CD14-positive monocyte (primary cell): Measurements from ENCODE around the gene ACVR2B. TPM values are rescaled to one million over a fixed set of nuclear protein-coding genes. Genes with fewer than 3 reads are reported as not detected.

ENCODE experiments used
- DNase-seq, 3 donors: peaks; one replicate each; pipeline ENCODE4 v3.0.0-alpha.2; 2011 to 2022
- H2AFZ ChIP-seq: 2 replicates; pipeline ENCODE4 v1.6.0; 2012; ENCODE audit warnings: mild to moderate bottlenecking, low read depth, low read length, inconsistent platforms; ENCODE audit not compliant: insufficient read depth, poor library complexity, severe bottlenecking
- H3K27ac ChIP-seq, 2 donors: 1 replicate in 1 of 2; 2 replicates in 1 of 2; pipeline ENCODE4 v1.5.1; 2012 to 2013; ENCODE audit warnings: low read length in 2 of 2, control low read depth in 1 of 2, inconsistent platforms in 1 of 2, low read depth in 1 of 2, mild to moderate bottlenecking in 1 of 2
- H3K27me3 ChIP-seq, 2 donors: one replicate each; pipeline versions ENCODE4 v1.6.0 to v1.6.1; 2011 to 2013; ENCODE audit warnings: low read length in 2 of 2; ENCODE audit not compliant: control insufficient read depth in 2 of 2, insufficient read depth in 2 of 2
- H3K36me3 ChIP-seq, 2 donors: replicated peaks in 1 of 2; 1 replicate in 1 of 2; 2 replicates in 1 of 2; pipeline versions ENCODE4 v1.5.1 to v1.6.1; 2012 to 2013; ENCODE audit warnings: low read length in 2 of 2, control low read depth in 1 of 2, inconsistent platforms in 1 of 2, mild to moderate bottlenecking in 1 of 2; ENCODE audit not compliant: insufficient read depth in 2 of 2, control insufficient read depth in 1 of 2
- H3K4me1 ChIP-seq, 2 donors: 1 replicate in 1 of 2; 2 replicates in 1 of 2; pipeline versions ENCODE4 v1.5.1 to v1.6.1; 2012 to 2013; ENCODE audit warnings: low read length in 2 of 2, control low read depth in 1 of 2, inconsistent platforms in 1 of 2, mild to moderate bottlenecking in 1 of 2, moderate library complexity in 1 of 2; ENCODE audit not compliant: insufficient read depth in 2 of 2, control insufficient read depth in 1 of 2
- H3K4me2 ChIP-seq: replicated peaks from 2 replicates; pipeline ENCODE3; 2012; ENCODE audit warnings: low read length, moderate library complexity, mild to moderate bottlenecking; ENCODE audit not compliant: poor library complexity, severe bottlenecking; ENCODE audit errors: extremely low read depth
- H3K4me3 ChIP-seq, 3 experiments: fragments of 200-600 bp in 1 of 3; sonication (generic) in 1 of 3; replicated peaks in 1 of 3; 1 replicate in 2 of 3; 2 replicates in 1 of 3; pipeline ENCODE4 v1.5.1; 2011 to 2013; ENCODE audit warnings: low read length in 3 of 3, mild to moderate bottlenecking in 3 of 3, control low read depth in 2 of 3, low read depth in 2 of 3, inconsistent platforms in 1 of 3, moderate library complexity in 1 of 3
- H3K79me2 ChIP-seq: 2 replicates; pipeline ENCODE4 v1.6.0; 2012; ENCODE audit warnings: mild to moderate bottlenecking, control low read depth, inconsistent platforms, low read length, moderate library complexity; ENCODE audit not compliant: insufficient read depth
- H3K9ac ChIP-seq: 2 replicates; pipeline ENCODE4 v1.6.0; 2017; ENCODE audit warnings: low read length, mild to moderate bottlenecking; ENCODE audit not compliant: insufficient read depth, poor library complexity, severe bottlenecking
- H3K9me3 ChIP-seq, 2 donors: replicated peaks in 1 of 2; 1 replicate in 1 of 2; 2 replicates in 1 of 2; pipeline versions ENCODE4 v1.5.1 to v1.6.1; 2012 to 2013; ENCODE audit warnings: low read length in 2 of 2, control low read depth in 1 of 2; ENCODE audit not compliant: control insufficient read depth in 1 of 2, insufficient read depth in 1 of 2
- H4K20me1 ChIP-seq: 2 replicates; pipeline ENCODE4 v1.6.0; 2012; ENCODE audit warnings: mild to moderate bottlenecking, low read length, control low read depth, moderate library complexity; ENCODE audit not compliant: insufficient read depth
- H3K27ac Mint-ChIP-seq, 7 donors: one replicate each; pipeline ENCODE4 v1.8.0; 2020; ENCODE audit warnings: mild to moderate bottlenecking in 7 of 7, mixed read lengths in 7 of 7, moderate library complexity in 6 of 7, inconsistent platforms in 2 of 7
- H3K27me3 Mint-ChIP-seq, 3 donors: one replicate each; pipeline ENCODE4 v1.8.0; 2021 to 2022; ENCODE audit warnings: low read depth in 3 of 3, mild to moderate bottlenecking in 3 of 3, mixed read lengths in 3 of 3, moderate library complexity in 3 of 3, inconsistent platforms in 1 of 3
- H3K36me3 Mint-ChIP-seq, 2 donors: one replicate each; pipeline ENCODE4 v1.8.0; 2020; ENCODE audit warnings: mixed read lengths in 2 of 2, inconsistent platforms in 1 of 2, mild to moderate bottlenecking in 1 of 2
- H3K4me1 Mint-ChIP-seq: one replicate; pipeline ENCODE4 v1.8.0; 2020; ENCODE audit warnings: mild to moderate bottlenecking, mixed read lengths
- H3K4me3 Mint-ChIP-seq, 2 donors: one replicate each; pipeline ENCODE4 v1.8.0; 2020; ENCODE audit warnings: mild to moderate bottlenecking in 2 of 2, mixed read lengths in 2 of 2, moderate library complexity in 1 of 2
- H3K9me3 Mint-ChIP-seq, 7 donors: one replicate each; pipeline ENCODE4 v1.8.0; 2020 to 2022; ENCODE audit warnings: mixed read lengths in 7 of 7, mild to moderate bottlenecking in 6 of 7, moderate library complexity in 6 of 7, inconsistent platforms in 2 of 7
- CTCF ChIP-seq: fragments of 200-600 bp; IDR thresholded peaks from one replicate; pipeline ENCODE4 v1.8.0; 2022; ENCODE audit warnings: antibody characterized with exemption, mild to moderate bottlenecking
- WGBS: methylation state at CpG from one replicate; pipeline ENCODE4 v1.1.5; 2013; ENCODE audit warnings: missing lambda C conversion rate; ENCODE audit not compliant: insufficient coverage; 5-methylcytosine and 5-hydroxymethylcytosine counted together
- intact Hi-C, 2 donors: fragments of 100-400 bp; cut with micrococcal nuclease; formaldehyde crosslinking; loops; one replicate each; pipeline versions ENCODE4 v1.15.0 to v1.15.1; 2023
- polyA minus RNA-seq: library from RNA; depleted of rRNA, polyadenylated mRNA; stranded (reverse); fragments of >200 nt; gene quantifications from 2 replicates; pipeline ENCODE4 v1.2.3, GENCODE V29; 2012
- polyA plus RNA-seq, 3 donors: library from polyadenylated mRNA; depleted of rRNA in 1 of 3; unstranded in 2 of 3; stranded (reverse) in 1 of 3; fragments of 300-500 nt in 2 of 3; fragments of >200 nt in 1 of 3; fragmentation: Illumina TruSeq in 2 of 3; gene quantifications; 1 replicate in 2 of 3; 2 replicates in 1 of 3; pipeline ENCODE4 v1.2.3, GENCODE V29; 2012 to 2021
- total RNA-seq, 12 experiments: library from RNA in 1 of 12; stranded (reverse) in 1 of 12; fragments of 120-200 nt in 1 of 12; gene quantifications; one replicate each; pipeline ENCODE4 v1.2.4 and lab custom pipeline; 2013 to 2026; ENCODE audit warnings: mixed read lengths in 6 of 12, inconsistent platforms in 1 of 12

Gene ACVR2B
- 0.50 TPM for total RNA-seq (2013)
- under 1 TPM in 2 of 3 donors, not detected in 1; 0.15 to 0.41 TPM for polyA plus RNA-seq
- 0.55 and 0.72 TPM in 2 replicates for polyA minus RNA-seq
- 1.9 to 22.5 (median 3.8) reads per million in 11 experiments for total RNA-seq (lab: John Stamatoyannopoulos, UW)

GRCh38 chr3:38453075-38453912 lies at the start of gene ACVR2B:
Gene ACVR2B (plus strand): TSS chr3:38453890. CDS start chr3:38454323, 433 bp downstream.
- Histone ChIP-seq H3K9ac (peak within 1 kb of the TSS; percentile 36), H4K20me1 (no peaks in the 10 kb centered on the region), H3K4me1 (peaks cover 20 to 29% of the 10 kb centered on the region in 2 donors), H3K9me3 (peaks cover 3 to 8% of the 10 kb centered on the region in 2 donors), H3K4me3 (peak within 1 kb of the TSS; percentile 32 to 78 (median 46)), H3K27me3 (peaks cover 36 to 45% of the 10 kb centered on the region in 2 donors), H3K27ac (no peak within 1 kb of the TSS), H3K36me3 (no peaks in the 10 kb centered on the region), H3K79me2 (no peaks in the 10 kb centered on the region), H2AFZ (peak within 1 kb of the TSS; percentile 72), H3K4me2 (peak within 1 kb of the TSS; percentile 91)
- DNase-seq = peak; percentile 13 to 21 (median 14)
- TF ChIP-seq CTCF = no peak
- H3K36me3 Mint-ChIP-seq = peaks cover 0 to 3% of the 10 kb centered on the region in 2 donors
- 9% methylated on average over 26 of the region's 48 CpGs for WGBS
- H3K27ac Mint-ChIP-seq = peak within 1 kb of the TSS in 2 of 7 donors; percentile 25 to 83
- peak within 1 kb of the TSS; percentile 91 to 98 for H3K4me3 Mint-ChIP-seq
- intact Hi-C loops = no loop called here
- H3K9me3 Mint-ChIP-seq = peaks cover 7 to 22% (median 15%) of the 10 kb centered on the region in 7 donors
- H3K4me1 Mint-ChIP-seq = peaks cover 20% of the 10 kb centered on the region
- peaks cover 46 to 56% (median 47%) of the 10 kb centered on the region in 3 donors for H3K27me3 Mint-ChIP-seq

- Histone ChIP-seq H3K4me3 (no peak overlapping the region), H3K27ac (no peak overlapping the region), H3K79me2 (no peaks in the 10 kb centered on the region), H2AFZ (no peak overlapping the region), H3K36me3 (peaks cover 7 to 44% of the 10 kb centered on the region in 2 donors), H3K4me1 (no peaks in the 10 kb centered on the region), H3K9ac (no peak overlapping the region), H3K9me3 (peaks cover 0 to 19% of the 10 kb centered on the region in 2 donors), H3K27me3 (no peaks in the 10 kb centered on the region), H3K4me2 (no peak overlapping the region), H4K20me1 (no peaks in the 10 kb centered on the region)
- TF ChIP-seq CTCF = no peak
- 100% methylated on average over 1 of the region's 5 CpGs for WGBS
- Mint-ChIP-seq H3K36me3 (peaks cover 40 to 57% of the 10 kb centered on the region in 2 donors), H3K27ac (no peak overlapping the region), H3K27me3 (peaks cover 0 to 2% (median 0%) of the 10 kb centered on the region in 3 donors), H3K4me3 (no peak overlapping the region), H3K9me3 (peaks cover 7 to 30% (median 19%) of the 10 kb centered on the region in 7 donors), H3K4me1 (no peaks in the 10 kb centered on the region)
- intact Hi-C loops = no loop called here
- no peak for DNase-seq
These were observed 49.4 kb upstream of the ACVR2B start for GRCh38 chr3:38404286-38404685.
